COLO668 (cell line): ENCODE measurements around the gene GPATCH2L.

Experiments used
- DNase-seq: peaks from one replicate; lab custom pipeline; 2025; ENCODE audit not compliant: unreplicated experiment; lab: John Stamatoyannopoulos, UW

GPATCH2L gene

DNA sequence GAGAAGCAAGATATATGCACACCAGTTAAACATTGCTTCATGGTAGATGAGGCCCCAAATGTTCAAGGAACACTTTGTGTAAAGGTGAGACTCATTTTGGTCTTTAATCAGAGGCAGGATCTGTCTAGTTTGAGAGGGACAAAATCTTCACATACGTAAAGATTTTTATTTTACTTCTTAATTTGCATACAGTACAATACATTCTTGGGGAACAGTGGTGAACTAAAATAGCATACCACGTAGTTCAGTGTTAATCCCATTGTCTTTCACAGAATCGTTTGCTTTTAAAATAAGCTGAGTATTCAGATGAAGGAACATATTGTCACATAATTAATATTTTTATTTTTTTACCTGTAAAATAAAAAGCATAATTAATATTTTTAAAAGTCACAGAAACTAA is 43.3 kb downstream of the GPATCH2L start:
- no peak for DNase-seq

GRCh38 chr14:76196980-76197695 is 45.4 kb downstream of the GPATCH2L start:
- no peak for DNase-seq

- DNase-seq, result no peak
Measured at GRCh38 chr14:76201162-76201561, 49.4 kb downstream of the GPATCH2L start.

DNA sequence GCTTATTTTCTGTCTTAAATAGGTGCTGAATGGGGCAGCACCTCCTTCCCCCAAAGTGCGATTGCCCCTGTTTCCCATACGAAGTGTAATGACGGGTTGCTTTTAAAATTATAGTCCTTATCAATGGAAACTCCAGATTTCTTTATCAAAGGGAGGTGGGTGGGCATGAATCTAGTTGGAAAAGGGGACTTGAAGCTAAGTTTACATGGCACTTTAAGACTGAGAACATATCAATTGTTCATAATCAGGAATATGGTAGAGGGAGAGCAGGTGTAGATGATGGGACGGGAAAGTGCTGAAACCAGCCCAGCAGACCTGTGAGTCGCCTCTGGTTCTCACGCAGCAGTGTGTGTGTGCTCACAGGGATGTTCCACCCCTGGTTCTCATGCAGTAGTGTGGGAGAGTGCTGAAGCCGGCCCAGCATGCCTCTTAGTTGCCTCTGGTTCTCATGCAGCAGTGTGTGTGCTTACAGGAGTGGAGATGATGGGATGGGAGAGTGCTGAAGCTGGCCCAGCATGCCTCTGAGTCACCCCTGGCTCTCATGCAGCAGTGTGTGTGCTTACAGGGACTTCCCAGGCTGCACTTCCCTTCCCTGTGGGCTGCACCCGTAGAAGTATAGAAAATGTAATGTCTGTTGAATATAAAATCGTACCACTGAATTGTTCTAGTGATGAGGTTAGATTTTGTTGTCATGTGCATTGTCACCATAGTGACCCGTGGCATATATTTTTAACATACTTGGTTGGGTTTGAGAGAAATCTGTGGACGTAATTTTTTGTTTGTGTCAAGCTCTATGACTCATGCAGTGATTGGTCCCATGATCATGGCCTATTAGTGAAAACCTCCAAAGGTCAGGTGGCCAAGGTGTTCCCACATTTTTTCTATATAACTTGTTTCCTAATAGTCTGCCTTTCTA is 51.6 kb downstream of the GPATCH2L start:
- DNase-seq, result no peak

DNA sequence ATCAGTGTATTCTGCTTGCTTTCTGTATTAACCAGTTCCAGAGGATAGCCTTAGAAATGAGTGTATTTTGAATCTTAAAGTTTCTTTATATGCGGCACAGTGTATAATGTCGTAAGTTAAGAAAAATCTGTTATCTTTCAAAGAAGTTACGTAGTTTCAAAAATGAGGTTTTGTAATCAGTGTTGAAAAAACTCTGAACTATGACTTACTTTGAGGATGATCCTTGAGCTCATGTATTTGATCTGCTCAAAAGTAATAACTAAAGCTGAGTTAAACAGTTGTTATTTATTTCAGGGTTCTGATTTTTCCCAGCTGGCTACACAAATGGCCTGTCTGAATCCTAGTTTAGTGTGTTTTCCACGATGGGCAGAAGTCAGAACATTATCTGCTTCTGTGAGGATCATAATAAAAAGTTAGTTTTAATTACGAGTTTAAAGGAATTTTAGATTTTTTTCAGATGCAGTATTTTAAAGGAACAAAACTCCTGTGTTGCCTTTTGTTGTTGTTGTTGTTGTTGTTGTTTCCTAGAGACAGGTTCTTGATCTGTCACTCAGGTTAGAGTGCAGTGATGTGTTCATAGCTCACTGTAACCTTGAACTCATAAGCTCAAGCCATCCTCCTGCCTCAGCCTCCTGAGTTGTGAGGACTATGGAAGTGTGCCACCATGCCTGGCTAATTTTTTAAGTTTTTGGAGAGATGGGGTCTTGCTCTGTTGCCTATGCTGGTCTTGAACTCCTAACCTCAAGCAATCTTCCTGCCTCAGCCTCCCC is 52.9 kb downstream of the GPATCH2L start:
- no peak for DNase-seq

- no peak for DNase-seq
Measured at GRCh38 chr14:76205708-76206107, 54.0 kb downstream of the GPATCH2L start.

- DNase-seq, result no peak
Measured at GRCh38 chr14:76208340-76208739, 56.6 kb downstream of the GPATCH2L start.

DNA sequence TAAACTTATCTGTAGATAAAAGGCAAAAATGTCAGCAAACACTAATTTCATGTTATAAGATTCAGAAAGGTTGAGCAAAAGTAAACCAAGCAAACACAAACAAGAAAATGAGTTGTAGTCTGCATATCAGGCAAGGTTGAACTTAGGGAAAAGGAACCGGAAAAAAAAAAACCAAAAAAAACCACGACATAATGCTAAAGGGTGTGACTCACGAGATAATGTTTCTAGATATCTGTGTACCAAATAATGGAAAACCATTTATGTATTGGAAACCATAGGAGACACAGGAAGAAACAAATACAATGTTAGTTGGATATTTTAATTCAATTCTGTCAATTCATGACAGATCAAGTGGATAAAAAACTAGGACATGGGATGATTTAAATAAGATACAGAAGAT is 60.5 kb downstream of the GPATCH2L start:
- DNase-seq, result no peak

- DNase-seq, result no peak
Measured at GRCh38 chr14:76217179-76217578, 65.5 kb downstream of the GPATCH2L start.

DNA sequence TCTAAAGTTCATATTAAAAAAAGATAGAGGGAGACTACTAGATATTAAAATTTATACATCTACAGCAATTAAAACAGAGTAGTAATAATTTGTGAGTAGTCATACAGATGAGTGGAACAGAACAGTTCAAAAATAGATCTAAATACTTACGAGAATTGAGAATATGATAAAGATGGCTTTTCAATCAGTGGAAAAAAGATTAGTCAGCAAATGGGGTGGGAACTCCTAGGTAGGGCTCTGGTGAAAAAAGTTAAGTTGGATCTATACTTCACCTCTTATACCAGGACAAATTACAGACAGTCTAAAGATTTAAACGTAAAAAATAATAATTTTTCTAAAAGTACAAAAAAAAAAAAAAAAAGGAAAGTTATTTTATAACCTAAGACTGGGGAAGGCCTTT is 66.9 kb downstream of the GPATCH2L start:
- DNase-seq, result no peak

DNA sequence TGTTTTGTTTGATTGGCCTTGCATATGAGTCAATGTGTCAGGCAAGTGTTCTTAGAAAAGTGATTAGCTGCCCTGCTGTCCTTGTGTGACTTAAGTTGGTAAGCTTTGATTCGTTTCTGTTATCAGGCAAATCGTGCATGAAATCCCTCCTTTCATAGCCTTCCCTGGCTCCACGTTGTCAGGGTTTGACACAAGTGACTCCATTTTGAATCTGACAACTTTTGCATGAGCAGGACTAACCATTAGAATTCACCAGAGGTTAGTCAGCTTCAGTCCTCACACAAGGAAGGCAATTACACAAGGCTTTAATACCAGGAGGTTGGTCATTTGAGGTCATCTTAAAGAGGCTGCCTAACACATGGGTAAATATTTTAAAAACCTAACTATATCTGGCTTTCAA is 68.2 kb downstream of the GPATCH2L start:
- DNase-seq, result no peak

GRCh38 chr14:76227450-76228050 is 75.8 kb downstream of the GPATCH2L start:
- no peak for DNase-seq

- DNase-seq, result no peak
Measured at GRCh38 chr14:76228138-76228537, 76.4 kb downstream of the GPATCH2L start.

GRCh38 chr14:76232800-76233199 is 81.1 kb downstream of the GPATCH2L start:
- no peak for DNase-seq

- no peak for DNase-seq
Measured at GRCh38 chr14:76235628-76236027, 83.9 kb downstream of the GPATCH2L start.

DNA sequence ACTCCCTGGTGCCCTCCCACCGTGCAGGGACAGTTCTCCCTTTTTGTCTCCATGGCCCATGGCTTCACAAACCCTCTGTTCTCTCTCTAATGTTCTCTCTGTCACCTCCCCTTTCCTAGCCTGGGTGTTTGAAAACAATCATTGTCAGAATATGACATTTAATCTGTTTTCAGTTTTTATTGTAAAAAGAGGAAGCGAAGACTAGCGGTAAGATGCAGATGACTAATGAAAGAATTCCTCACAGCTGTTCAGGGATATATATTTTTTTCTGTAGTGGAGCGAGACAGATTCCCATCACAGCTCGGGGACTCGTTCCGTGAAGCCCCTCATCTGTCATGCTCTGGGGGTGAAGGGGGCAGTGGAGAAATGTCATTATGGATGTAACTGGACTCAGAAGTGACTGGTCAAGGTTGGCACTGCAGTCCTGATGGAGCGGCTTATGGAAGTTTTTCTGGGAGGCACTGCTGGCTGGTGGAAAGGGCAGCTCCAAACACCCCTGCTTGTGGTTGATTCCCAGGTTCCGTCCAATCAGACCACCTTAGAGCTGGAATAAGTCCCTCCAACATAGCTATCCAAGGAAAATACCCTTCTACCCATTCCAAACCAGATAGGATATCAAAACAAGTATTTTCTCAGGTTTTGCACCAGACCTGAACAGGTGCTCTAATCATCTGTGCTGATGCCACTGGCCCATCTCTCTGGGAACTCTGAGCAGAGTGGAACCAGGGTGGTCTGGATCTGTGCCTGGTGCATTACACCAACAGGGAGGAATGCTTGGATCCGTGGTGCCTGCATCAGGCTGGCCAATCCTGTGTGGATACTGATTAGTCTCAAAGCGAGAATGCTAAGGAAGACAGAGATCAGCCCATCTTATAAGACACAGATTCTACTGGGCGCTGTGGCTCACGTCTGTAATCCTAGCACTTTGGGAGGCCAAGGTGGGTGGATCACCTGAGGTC is 84.7 kb downstream of the GPATCH2L start:
- DNase-seq, result no peak

GRCh38 chr14:76237349-76237990 is 85.7 kb downstream of the GPATCH2L start:
- DNase-seq, result no peak

- no peak for DNase-seq
Measured at GRCh38 chr14:76245097-76245496, 93.4 kb downstream of the GPATCH2L start.

DNA sequence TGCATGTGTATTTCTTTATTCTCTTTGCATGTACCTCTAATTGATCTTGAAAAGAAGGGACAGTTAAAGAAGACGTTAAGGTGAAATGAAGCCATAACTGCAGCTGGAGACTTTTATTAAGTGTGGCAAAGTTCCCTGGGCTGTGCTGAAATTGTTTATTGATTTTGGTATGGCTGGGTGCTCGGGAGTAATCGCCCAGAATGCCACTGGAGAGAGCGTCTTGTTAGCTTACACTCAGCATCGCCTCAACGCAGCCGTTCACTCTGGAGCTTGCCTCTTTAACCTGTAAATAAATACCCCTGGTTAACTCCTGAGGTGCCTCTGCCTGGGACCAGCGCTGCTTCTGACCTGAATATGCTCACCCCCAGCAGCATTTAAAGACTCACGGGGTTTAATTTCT is 98.6 kb downstream of the GPATCH2L start:
- DNase-seq, result no peak

- DNase-seq, result no peak
Measured at GRCh38 chr14:76252471-76252870, 100.7 kb downstream of the GPATCH2L start.
